Keratinocyte (primary cell): ENCODE measurements around the gene PPP4C. TPM values are rescaled to one million over a fixed set of nuclear protein-coding genes. Genes with fewer than 3 reads are reported as not detected.

Experiments
- DNase-seq: peaks from one replicate; pipeline ENCODE4 v3.0.0-alpha.2; 2011; ENCODE audit warnings: low read depth, missing footprints, low spot score
- FAIRE-seq: peaks from 2 replicates; lab custom pipeline; 2011; peaks lifted over from hg19 to GRCh38; lab: Jason Lieb, UNC
- H2AFZ ChIP-seq: 2 replicates; pipeline ENCODE4 v1.6.0; 2012; ENCODE audit warnings: low read length, control low read depth, inconsistent platforms; ENCODE audit not compliant: control insufficient read depth
- H3K27ac ChIP-seq: 2 replicates; pipeline ENCODE4 v1.5.1; 2011; ENCODE audit warnings: low read length; ENCODE audit not compliant: control insufficient read depth, insufficient read depth
- H3K27me3 ChIP-seq: 3 replicates; pipeline ENCODE4 v1.6.0; 2011; ENCODE audit warnings: low read length; ENCODE audit not compliant: control insufficient read depth, insufficient read depth; ENCODE audit errors: extremely low read depth
- H3K36me3 ChIP-seq, 2 experiments: 2 replicates in 1 of 2; 3 replicates in 1 of 2; pipeline ENCODE4 v1.5.1; 2011; ENCODE audit warnings: low read length in 2 of 2, mild to moderate bottlenecking in 1 of 2; ENCODE audit not compliant: control insufficient read depth in 2 of 2, insufficient read depth in 2 of 2; ENCODE audit errors: extremely low read depth in 1 of 2
- H3K4me1 ChIP-seq: 3 replicates; pipeline ENCODE4 v1.5.1; 2011; ENCODE audit warnings: low read length; ENCODE audit not compliant: control insufficient read depth, insufficient read depth; ENCODE audit errors: extremely low read depth
- H3K4me2 ChIP-seq: 3 replicates; pipeline ENCODE4 v1.6.0; 2011; ENCODE audit warnings: low read depth, low read length; ENCODE audit not compliant: control insufficient read depth, insufficient read depth; ENCODE audit errors: extremely low read depth
- H3K4me3 ChIP-seq, 3 experiments: fragments of 200-600 bp in 1 of 3; sonication (generic) in 1 of 3; 2 replicates in 2 of 3; 3 replicates in 1 of 3; pipeline ENCODE4 v1.5.1; 2011 to 2016; ENCODE audit warnings: low read length in 3 of 3, mild to moderate bottlenecking in 3 of 3, control low read depth in 2 of 3, inconsistent platforms in 1 of 3, low read depth in 1 of 3, mixed read lengths in 1 of 3, mixed run types in 1 of 3, moderate library complexity in 1 of 3; ENCODE audit not compliant: control insufficient read depth in 2 of 3, insufficient read depth in 2 of 3; ENCODE audit errors: extremely low read depth in 1 of 3
- H3K79me2 ChIP-seq: 2 replicates; pipeline ENCODE4 v1.6.0; 2012; ENCODE audit warnings: low read length; ENCODE audit not compliant: control insufficient read depth, insufficient read depth
- H3K9ac ChIP-seq: 3 replicates; pipeline ENCODE4 v1.6.0; 2011; ENCODE audit warnings: low read length; ENCODE audit not compliant: control insufficient read depth, insufficient read depth; ENCODE audit errors: extremely low read depth
- H3K9me1 ChIP-seq: 3 replicates; pipeline ENCODE4 v1.6.0; 2011; ENCODE audit warnings: low read length; ENCODE audit not compliant: control insufficient read depth, insufficient read depth; ENCODE audit errors: extremely low read depth
- H3K9me3 ChIP-seq: 2 replicates; pipeline ENCODE4 v1.5.1; 2012; ENCODE audit warnings: low read depth, low read length; ENCODE audit not compliant: control insufficient read depth
- H4K20me1 ChIP-seq: 3 replicates; pipeline ENCODE4 v1.6.0; 2011; ENCODE audit warnings: low read length; ENCODE audit not compliant: control insufficient read depth, insufficient read depth; ENCODE audit errors: extremely low read depth
- EZH2 ChIP-seq: IDR thresholded peaks from one replicate; pipeline ENCODE4 v1.6.1; 2012; ENCODE audit warnings: inconsistent platforms, mild to moderate bottlenecking, low read length, moderate library complexity
- dilution Hi-C: fragments of 300-500 bp; cut with MboI; formaldehyde crosslinking; loops from one replicate; pipeline ENCODE4 v1.7.0; 2020; ENCODE audit warnings: low sequenced_read_pairs; ENCODE audit not compliant: extremely low pct_ligation_motif_present
- polyA plus RNA-seq, 5 experiments: library from polyadenylated mRNA; depleted of rRNA in 3 of 5; stranded (reverse) in 3 of 5; stranded (forward) in 1 of 5; unstranded in 1 of 5; fragments of >200 nt; gene quantifications; 1 replicate in 1 of 5; 2 replicates in 3 of 5; 3 replicates in 1 of 5; pipeline versions ENCODE4 v1.2.1 to v1.2.3, GENCODE V29; 2011 to 2012; ENCODE audit warnings: missing spikeins in 2 of 5, low read depth in 1 of 5, low replicate concordance in 1 of 5
- TF ChIP-seq, protein P1 (sequence below), 3 experiments: IDR thresholded peaks in 1 of 3; conservative IDR thresholded peaks in 1 of 3; optimal IDR thresholded peaks in 1 of 3; 2 replicates in 2 of 3; 3 replicates in 1 of 3; pipeline versions ENCODE3 to v1.5.1; 2011; ENCODE audit warnings: low read length in 3 of 3, mild to moderate bottlenecking in 3 of 3, moderate library complexity in 2 of 3, control low read depth in 1 of 3, inconsistent platforms in 1 of 3; ENCODE audit not compliant: insufficient read depth in 2 of 3; ENCODE audit errors: extremely low read depth in 1 of 3

PPP4C gene
- polyA plus RNA-seq, 1 donor (not counting 4 experiments of a cell fraction or from before 2014, with no cell fraction given): 124 TPM

- H3K4me1 ChIP-seq: peaks cover 35% of the 10 kb centered on the region
- H3K4me3 ChIP-seq: peak overlapping the region; percentile 87 to 98 (median 96)
- H3K27me3 ChIP-seq: no peaks in the 10 kb centered on the region
- peaks cover 40% of the 10 kb centered on the region for H4K20me1 ChIP-seq
- dilution Hi-C loops: no loop called here
- no peak for TF ChIP-seq EZH2
- TF ChIP-seq, protein P1, sequence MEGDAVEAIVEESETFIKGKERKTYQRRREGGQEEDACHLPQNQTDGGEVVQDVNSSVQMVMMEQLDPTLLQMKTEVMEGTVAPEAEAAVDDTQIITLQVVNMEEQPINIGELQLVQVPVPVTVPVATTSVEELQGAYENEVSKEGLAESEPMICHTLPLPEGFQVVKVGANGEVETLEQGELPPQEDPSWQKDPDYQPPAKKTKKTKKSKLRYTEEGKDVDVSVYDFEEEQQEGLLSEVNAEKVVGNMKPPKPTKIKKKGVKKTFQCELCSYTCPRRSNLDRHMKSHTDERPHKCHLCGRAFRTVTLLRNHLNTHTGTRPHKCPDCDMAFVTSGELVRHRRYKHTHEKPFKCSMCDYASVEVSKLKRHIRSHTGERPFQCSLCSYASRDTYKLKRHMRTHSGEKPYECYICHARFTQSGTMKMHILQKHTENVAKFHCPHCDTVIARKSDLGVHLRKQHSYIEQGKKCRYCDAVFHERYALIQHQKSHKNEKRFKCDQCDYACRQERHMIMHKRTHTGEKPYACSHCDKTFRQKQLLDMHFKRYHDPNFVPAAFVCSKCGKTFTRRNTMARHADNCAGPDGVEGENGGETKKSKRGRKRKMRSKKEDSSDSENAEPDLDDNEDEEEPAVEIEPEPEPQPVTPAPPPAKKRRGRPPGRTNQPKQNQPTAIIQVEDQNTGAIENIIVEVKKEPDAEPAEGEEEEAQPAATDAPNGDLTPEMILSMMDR (optimal IDR thresholded peaks at IDR 0.05 in 1 of 3, IDR thresholded peaks at IDR 0.05 in 1 of 3, conservative IDR thresholded peaks at IDR 0.05 in 1 of 3; ENCODE audit: extremely low read depth in 1 of 3, insufficient read depth in 2 of 3, low read length in 3 of 3): no peak
- no peaks in the 10 kb centered on the region for H3K9me1 ChIP-seq
- H3K79me2 ChIP-seq: peaks cover 54% of the 10 kb centered on the region
- no peak for DNase-seq
- H3K9me3 ChIP-seq: no peaks in the 10 kb centered on the region
- H3K9ac ChIP-seq: peak overlapping the region; percentile 95
- peak overlapping the region; percentile 97 for H3K4me2 ChIP-seq
- H2AFZ ChIP-seq: no peak overlapping the region
- FAIRE-seq: no peak
- H3K27ac ChIP-seq: peak overlapping the region; percentile 92
- H3K36me3 ChIP-seq: peaks cover 42 to 49% of the 10 kb centered on the region in 2 experiments
Measured at GRCh38 chr16:30066761-30067583, 8.8 kb upstream of the PPP4C start.

DNA sequence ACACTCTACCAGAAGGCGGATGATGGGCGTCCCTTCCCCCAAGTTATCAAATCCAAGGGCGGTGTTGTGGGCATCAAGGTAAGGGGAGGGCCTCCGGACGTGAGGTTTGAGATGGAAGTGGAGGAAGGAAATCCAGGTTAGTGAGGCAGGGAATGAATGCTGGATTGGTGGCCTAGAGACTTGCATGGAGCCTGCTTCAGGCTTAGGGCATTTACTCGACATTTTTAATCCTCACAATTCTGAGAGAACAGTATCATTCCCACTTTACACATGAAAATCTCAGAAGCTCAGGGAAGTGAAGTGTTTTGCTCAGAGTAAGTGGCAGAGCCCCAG lies 8.2 kb upstream of the PPP4C start:
- Histone ChIP-seq H3K4me1 (peaks cover 35% of the 10 kb centered on the region), H3K9me1 (no peaks in the 10 kb centered on the region), H3K4me2 (peak overlapping the region; percentile 97), H3K27ac (peak overlapping the region; percentile 92), H3K4me3 (peak overlapping the region; percentile 87 to 98 (median 96)), H3K9ac (peak overlapping the region; percentile 95), H4K20me1 (peaks cover 40% of the 10 kb centered on the region), H3K36me3 (peaks cover 42 to 50% of the 10 kb centered on the region in 2 experiments), H3K27me3 (no peaks in the 10 kb centered on the region), H3K9me3 (no peaks in the 10 kb centered on the region), H3K79me2 (peaks cover 54% of the 10 kb centered on the region), H2AFZ (no peak overlapping the region)
- FAIRE-seq: no peak
- no peak for DNase-seq
- dilution Hi-C loops: no loop called here
- TF ChIP-seq EZH2: no peak
- TF ChIP-seq, protein P1 (optimal IDR thresholded peaks at IDR 0.05 in 1 of 3, IDR thresholded peaks at IDR 0.05 in 1 of 3, conservative IDR thresholded peaks at IDR 0.05 in 1 of 3; ENCODE audit: extremely low read depth in 1 of 3, insufficient read depth in 2 of 3, low read length in 3 of 3): no peak
